GM20000 (cell line): Measurements from ENCODE around the gene CDH2.

ENCODE experiments used
- DNase-seq: peaks from one replicate; pipeline ENCODE4 v3.0.0; 2012; ENCODE audit warnings: low spot score
- TF ChIP-seq, protein P1 (sequence below): IDR thresholded peaks from 2 replicates; pipeline ENCODE4 v1.5.1; 2012; ENCODE audit warnings: mild to moderate bottlenecking, control low read depth; ENCODE audit errors: extremely low read depth, missing control alignments

Gene CDH2

DNA sequence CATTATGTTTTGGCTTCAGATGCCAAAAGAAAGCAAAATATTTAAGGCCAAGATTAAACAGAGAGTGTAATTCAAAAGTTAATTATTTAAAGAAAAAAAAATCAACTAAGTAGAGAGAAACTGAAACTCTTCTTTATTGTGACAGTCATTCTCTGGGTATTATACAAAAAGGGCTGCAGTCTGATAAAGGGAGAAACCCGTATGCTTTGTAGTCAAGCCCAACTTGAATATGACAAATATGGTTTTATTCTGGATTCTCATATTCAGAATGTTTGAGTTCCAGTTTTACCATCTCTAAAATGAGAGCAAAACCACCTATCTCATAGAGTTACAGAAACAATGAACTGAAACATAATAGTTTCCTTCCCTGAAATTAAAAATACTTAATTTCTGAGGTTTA is 8.2 kb downstream of the CDH2 start:
- no peak for DNase-seq
- TF ChIP-seq, protein P1, sequence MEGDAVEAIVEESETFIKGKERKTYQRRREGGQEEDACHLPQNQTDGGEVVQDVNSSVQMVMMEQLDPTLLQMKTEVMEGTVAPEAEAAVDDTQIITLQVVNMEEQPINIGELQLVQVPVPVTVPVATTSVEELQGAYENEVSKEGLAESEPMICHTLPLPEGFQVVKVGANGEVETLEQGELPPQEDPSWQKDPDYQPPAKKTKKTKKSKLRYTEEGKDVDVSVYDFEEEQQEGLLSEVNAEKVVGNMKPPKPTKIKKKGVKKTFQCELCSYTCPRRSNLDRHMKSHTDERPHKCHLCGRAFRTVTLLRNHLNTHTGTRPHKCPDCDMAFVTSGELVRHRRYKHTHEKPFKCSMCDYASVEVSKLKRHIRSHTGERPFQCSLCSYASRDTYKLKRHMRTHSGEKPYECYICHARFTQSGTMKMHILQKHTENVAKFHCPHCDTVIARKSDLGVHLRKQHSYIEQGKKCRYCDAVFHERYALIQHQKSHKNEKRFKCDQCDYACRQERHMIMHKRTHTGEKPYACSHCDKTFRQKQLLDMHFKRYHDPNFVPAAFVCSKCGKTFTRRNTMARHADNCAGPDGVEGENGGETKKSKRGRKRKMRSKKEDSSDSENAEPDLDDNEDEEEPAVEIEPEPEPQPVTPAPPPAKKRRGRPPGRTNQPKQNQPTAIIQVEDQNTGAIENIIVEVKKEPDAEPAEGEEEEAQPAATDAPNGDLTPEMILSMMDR, result no peak

DNA sequence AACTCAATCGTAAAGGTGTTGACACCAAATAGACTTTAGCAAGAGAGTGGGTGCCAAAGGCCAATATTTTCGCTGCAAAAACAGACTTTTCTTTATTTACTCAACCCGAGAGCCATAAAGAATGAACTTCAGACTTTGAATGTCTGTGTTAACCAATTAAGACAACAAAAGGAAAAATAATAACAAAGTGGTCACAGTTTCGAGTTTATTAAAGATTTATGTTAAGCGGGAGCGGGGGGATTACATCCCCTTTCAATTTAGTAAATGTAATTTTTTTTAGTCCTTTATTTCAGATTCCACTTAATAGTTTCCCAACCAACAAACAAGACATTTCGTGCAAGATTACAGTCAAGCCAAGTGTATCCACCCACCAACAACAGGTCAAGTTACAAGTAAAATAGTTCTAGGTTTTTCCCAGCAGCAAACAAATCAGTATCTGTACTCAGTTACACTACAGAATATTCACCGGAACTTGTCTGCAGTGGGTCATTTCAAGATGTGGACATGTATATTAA is 9.0 kb downstream of the CDH2 start:
- TF ChIP-seq, protein P1, result no peak
- DNase-seq, result no peak

DNA sequence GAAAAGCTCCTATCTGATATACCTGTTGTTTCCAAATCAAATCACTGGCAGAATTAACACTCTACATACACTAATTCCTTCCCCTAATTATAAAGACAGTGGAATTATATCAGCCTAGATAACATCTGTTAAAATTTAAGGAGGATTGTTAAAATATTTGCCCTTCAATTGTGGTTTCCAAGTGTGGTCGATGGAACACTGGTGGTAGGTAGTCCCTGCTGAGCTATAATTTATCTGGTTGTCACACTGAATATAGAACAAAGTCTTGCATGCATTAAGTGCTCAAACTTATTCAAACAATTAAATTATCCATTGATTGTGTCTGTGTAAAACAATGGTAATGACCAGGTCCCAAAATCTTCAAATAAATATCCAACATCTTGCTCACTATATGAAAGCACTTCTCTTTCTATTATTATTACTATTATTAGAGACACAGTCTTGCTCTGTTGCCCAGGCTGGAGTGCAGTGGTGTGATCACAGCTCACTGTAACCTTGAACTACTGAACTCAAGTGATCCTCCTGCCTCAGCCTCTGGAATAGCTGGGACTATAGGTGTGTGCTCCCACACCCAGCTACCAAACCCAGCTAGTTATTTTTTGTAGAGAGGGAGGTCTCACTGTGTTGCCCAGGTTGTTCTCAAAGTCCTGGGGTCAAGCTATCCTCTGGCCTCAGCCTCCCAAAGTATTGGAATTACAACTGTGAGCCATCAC is 12.0 kb downstream of the CDH2 start:
- TF ChIP-seq, protein P1, result no peak
- DNase-seq, result no peak

DNA sequence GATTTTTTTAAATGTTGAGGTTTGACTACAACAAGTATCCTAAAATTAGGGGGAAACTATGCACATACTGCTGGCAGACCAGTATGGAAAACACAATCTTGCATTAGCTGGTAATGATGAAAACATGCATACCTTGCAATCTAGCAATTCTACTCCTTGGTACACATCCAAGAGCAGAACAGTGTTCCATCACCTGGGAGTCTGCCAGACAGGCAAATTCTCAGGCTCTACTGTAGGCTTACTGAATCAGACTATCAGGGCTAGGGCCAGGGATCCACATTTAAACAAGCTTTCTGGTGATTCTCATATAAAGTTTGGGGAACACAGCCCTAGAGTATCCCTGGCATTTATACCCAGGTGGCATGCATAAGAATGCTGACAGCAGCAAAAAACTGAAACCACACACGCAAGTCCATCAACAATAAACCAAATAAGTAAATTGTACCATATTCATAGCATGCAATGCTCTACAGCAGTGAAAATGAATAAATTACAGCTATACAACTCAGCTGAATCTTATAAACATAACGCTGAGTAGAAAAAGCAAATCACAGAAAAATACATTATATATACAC is 13.6 kb downstream of the CDH2 start:
- no peak for DNase-seq
- TF ChIP-seq, protein P1, result no peak

DNA sequence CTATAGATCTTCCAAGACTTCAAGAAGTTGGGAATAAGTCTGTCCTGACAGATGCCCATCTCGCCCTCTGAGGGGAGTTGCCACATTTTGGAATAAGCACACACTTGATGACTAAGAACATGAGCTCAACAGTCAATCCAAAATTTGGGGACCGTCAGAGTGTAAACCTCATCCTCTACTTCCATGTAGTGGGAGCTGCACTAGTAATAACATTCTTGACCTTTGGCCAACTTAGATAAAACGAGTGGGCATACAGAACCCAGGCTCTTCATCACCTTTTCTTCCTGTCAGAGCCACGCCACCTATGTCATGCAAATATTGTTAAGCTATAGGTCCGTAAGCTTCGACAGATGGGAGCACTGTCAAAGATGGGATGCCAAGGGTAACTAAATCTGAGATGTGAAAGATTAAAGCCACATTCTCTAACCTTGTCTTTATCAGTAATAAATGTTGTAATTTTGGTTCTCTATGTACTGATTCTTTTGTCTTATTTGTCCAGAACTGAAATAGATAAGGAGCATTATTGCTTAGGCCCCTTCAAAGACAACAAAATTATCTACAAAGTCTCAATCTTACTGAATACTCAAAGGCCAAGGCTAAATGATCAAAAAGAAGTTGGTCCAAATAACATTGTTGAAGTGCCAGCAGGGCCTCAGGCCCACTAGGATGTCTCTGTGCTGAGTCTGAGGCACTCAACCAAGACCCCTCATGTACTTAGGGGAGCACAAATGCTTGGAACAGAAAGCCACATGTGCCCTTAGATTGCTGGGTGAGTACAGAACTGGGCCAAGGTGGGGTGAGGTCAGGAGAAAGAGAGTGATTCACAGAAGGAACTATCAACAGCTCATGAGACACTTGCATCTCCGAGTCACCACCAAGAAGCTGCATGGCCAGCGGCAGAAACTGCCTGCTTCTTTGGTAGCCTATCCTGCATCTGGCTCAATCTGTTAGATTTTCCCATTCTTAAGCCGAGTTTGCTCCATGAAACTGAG is 15.0 kb downstream of the CDH2 start:
- DNase-seq, result no peak
- TF ChIP-seq, protein P1, result no peak

DNA sequence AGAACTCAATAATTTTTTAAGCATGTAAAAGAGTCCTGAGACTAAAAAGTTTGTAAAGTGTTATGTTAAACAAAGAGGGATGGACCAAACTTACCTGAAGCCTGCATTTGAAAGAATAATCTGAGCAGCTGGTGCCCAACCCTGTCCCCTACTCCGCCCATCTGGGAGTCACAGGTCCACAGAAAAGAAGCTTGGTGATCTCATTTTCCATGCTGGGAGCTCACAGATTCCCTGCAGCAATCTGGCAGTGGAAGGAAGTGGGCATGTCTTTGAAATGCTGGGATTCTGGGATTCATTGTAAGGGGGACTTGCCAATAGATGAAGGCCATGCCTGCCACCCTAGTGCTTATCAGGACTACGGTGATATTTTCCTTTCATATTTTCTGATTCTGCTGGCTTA is 17.9 kb downstream of the CDH2 start:
- TF ChIP-seq, protein P1, result no peak
- no peak for DNase-seq
